Natural killer cell (primary cell): ENCODE data around the gene ELFN1. TPM values are rescaled to one million over a fixed set of nuclear protein-coding genes. Genes with fewer than 3 reads are reported as not detected.

Source experiments
- ATAC-seq, 3 donors: fragments of 150-1000 bp in 2 of 3; fragments of 200-7000 bp in 1 of 3; cut with Tn5 transposase; 1 replicate in 1 of 3; 2 replicates in 2 of 3; pipeline ENCODE4 v1.10.0; 2021; ENCODE audit warnings: mild to moderate bottlenecking in 2 of 3, moderate library complexity in 2 of 3
- DNase-seq, 2 donors: peaks; one replicate each; pipeline versions ENCODE4 v3.0.0 to v3.0.0-alpha.2; 2013 to 2021; ENCODE audit warnings: mixed read lengths in 1 of 2
- H3K27ac ChIP-seq: one replicate; pipeline ENCODE4 v1.5.1; 2013; ENCODE audit warnings: mild to moderate bottlenecking, low read length
- H3K27me3 ChIP-seq: one replicate; pipeline ENCODE4 v1.6.1; 2013; ENCODE audit warnings: low read length; ENCODE audit not compliant: control insufficient read depth, insufficient read depth
- H3K36me3 ChIP-seq: one replicate; pipeline ENCODE4 v1.6.1; 2013; ENCODE audit warnings: low read length; ENCODE audit not compliant: control insufficient read depth, insufficient read depth
- H3K4me1 ChIP-seq: one replicate; pipeline ENCODE4 v1.6.1; 2013; ENCODE audit warnings: low read length; ENCODE audit not compliant: control insufficient read depth, insufficient read depth
- H3K4me3 ChIP-seq: one replicate; pipeline ENCODE4 v1.5.1; 2013; ENCODE audit warnings: low read length
- H3K9me3 ChIP-seq: one replicate; pipeline ENCODE4 v1.6.1; 2013; ENCODE audit warnings: low read length; ENCODE audit not compliant: control insufficient read depth, insufficient read depth
- H3K27ac Mint-ChIP-seq, 2 donors: one replicate each; pipeline ENCODE4 v1.8.0; 2022; ENCODE audit warnings: mild to moderate bottlenecking in 2 of 2, mixed read lengths in 2 of 2, moderate library complexity in 1 of 2
- H3K27me3 Mint-ChIP-seq, 2 donors: one replicate each; pipeline ENCODE4 v1.8.0; 2022; ENCODE audit warnings: low read depth in 2 of 2, mixed read lengths in 2 of 2
- H3K36me3 Mint-ChIP-seq: one replicate; pipeline ENCODE4 v1.8.0; 2022; ENCODE audit warnings: mixed read lengths
- H3K4me1 Mint-ChIP-seq, 2 donors: one replicate each; pipeline ENCODE4 v1.8.0; 2022; ENCODE audit warnings: mixed read lengths in 2 of 2
- H3K4me3 Mint-ChIP-seq: one replicate; pipeline ENCODE4 v1.8.0; 2022; ENCODE audit warnings: mild to moderate bottlenecking, moderate library complexity, mixed read lengths
- H3K9me3 Mint-ChIP-seq, 2 donors: one replicate each; pipeline ENCODE4 v1.8.0; 2022; ENCODE audit warnings: mixed read lengths in 2 of 2
- CTCF ChIP-seq: fragments of 200-600 bp; IDR thresholded peaks from one replicate; pipeline ENCODE4 v1.8.0; 2022; ENCODE audit warnings: antibody characterized with exemption
- WGBS: methylation state at CpG from one replicate; pipeline ENCODE4 v1.1.7; 2013; ENCODE audit warnings: missing lambda C conversion rate; ENCODE audit not compliant: insufficient coverage; 5-methylcytosine and 5-hydroxymethylcytosine counted together
- intact Hi-C: fragments of 100-400 bp; cut with micrococcal nuclease; formaldehyde crosslinking; loops from one replicate; pipeline ENCODE4 v1.14.2; 2022
- total RNA-seq, 4 donors: library from RNA; stranded (reverse); fragments of 120-200 nt in 1 of 4; gene quantifications; one replicate each; pipeline versions ENCODE4 v1.2.3 to v1.2.4, GENCODE V29; 2013 to 2022

The ELFN1 gene
- total RNA-seq, 3 donors from 2014 or later (not counting 1 experiment from before 2014, with no cell fraction given), result 0.30 to 0.45 TPM; not detected in 1

GRCh38 chr7:1706381-1706720 is 36.3 kb downstream of the ELFN1 start:
- H3K36me3 ChIP-seq, result no peaks in the 10 kb centered on the region
- Mint-ChIP-seq H3K4me3 (no peak overlapping the region), H3K9me3 (no peaks in the 10 kb centered on the region), H3K36me3 (peaks cover 10% of the 10 kb centered on the region), H3K27ac (no peak overlapping the region), H3K27me3 (peaks cover 8 to 10% of the 10 kb centered on the region in 2 donors), H3K4me1 (no peaks in the 10 kb centered on the region)
- ATAC-seq (no peak), DNase-seq (no peak)
- H3K9me3 ChIP-seq, result peaks cover 22% of the 10 kb centered on the region
- H3K4me1 ChIP-seq, result no peaks in the 10 kb centered on the region
- no peak overlapping the region for H3K27ac ChIP-seq
- H3K4me3 ChIP-seq, result no peak overlapping the region
- intact Hi-C loops, result no loop called here
- no peaks in the 10 kb centered on the region for H3K27me3 ChIP-seq
- 82% methylated on average over 5 of the region's 5 CpGs for WGBS
- TF ChIP-seq CTCF, result no peak

- ATAC-seq, result no peak
- H3K9me3 ChIP-seq, result peaks cover 21% of the 10 kb centered on the region
- intact Hi-C loops, result no loop called here
- H3K4me1 Mint-ChIP-seq, result no peaks in the 10 kb centered on the region
- H3K36me3 Mint-ChIP-seq, result peaks cover 10% of the 10 kb centered on the region
- H3K36me3 ChIP-seq, result no peaks in the 10 kb centered on the region
- no peaks in the 10 kb centered on the region for H3K4me1 ChIP-seq
- H3K27me3 ChIP-seq, result no peaks in the 10 kb centered on the region
- no peak overlapping the region for H3K4me3 ChIP-seq
- no peak overlapping the region for H3K27ac Mint-ChIP-seq
- WGBS, result 88% methylated on average over 32 of the region's 33 CpGs
- peaks cover 9 to 10% of the 10 kb centered on the region in 2 donors for H3K27me3 Mint-ChIP-seq
- H3K27ac ChIP-seq, result no peak overlapping the region
- no peak for TF ChIP-seq CTCF
- DNase-seq, result no peak
- no peak overlapping the region for H3K4me3 Mint-ChIP-seq
- no peaks in the 10 kb centered on the region for H3K9me3 Mint-ChIP-seq
Measured at GRCh38 chr7:1706721-1707613, 36.9 kb downstream of the ELFN1 start.

GRCh38 chr7:1707756-1708595 is 37.9 kb downstream of the ELFN1 start:
- Histone ChIP-seq H3K4me1 (no peaks in the 10 kb centered on the region), H3K36me3 (no peaks in the 10 kb centered on the region), H3K4me3 (no peak overlapping the region), H3K27ac (no peak overlapping the region), H3K9me3 (peaks cover 16% of the 10 kb centered on the region), H3K27me3 (no peaks in the 10 kb centered on the region)
- Mint-ChIP-seq H3K4me3 (no peak overlapping the region), H3K36me3 (peaks cover 6% of the 10 kb centered on the region), H3K9me3 (no peaks in the 10 kb centered on the region), H3K27ac (no peak overlapping the region), H3K27me3 (peaks cover 6 to 7% of the 10 kb centered on the region in 2 donors), H3K4me1 (no peaks in the 10 kb centered on the region)
- TF ChIP-seq CTCF, result no peak
- WGBS, result 49% methylated on average over 17 of the region's 17 CpGs
- intact Hi-C loops, result no loop called here
- ATAC-seq (no peak), DNase-seq (no peak)
